GM21619 (cell line): Measurements from ENCODE around the gene THEMIS2.

Experiments
- ATAC-seq: cut with Tn5 transposase; IDR thresholded peaks from one replicate; pipeline ENCODE4 v1.9.1; 2021; ENCODE audit not compliant: unreplicated experiment

Gene THEMIS2

GRCh38 chr1:27885114-27885528 is 12.8 kb downstream of the THEMIS2 start:
- no peak for ATAC-seq

GRCh38 chr1:27885621-27886352 is 13.4 kb downstream of the THEMIS2 start:
- ATAC-seq = no peak

- no peak for ATAC-seq
Measured at GRCh38 chr1:27886353-27886679, 14.0 kb downstream of the THEMIS2 start.

- no peak for ATAC-seq
Measured at GRCh38 chr1:27886744-27887143, 14.4 kb downstream of the THEMIS2 start.

GRCh38 chr1:27887215-27888021 is 15.1 kb downstream of the THEMIS2 start:
- ATAC-seq = no peak

GRCh38 chr1:27889506-27889905 is 17.2 kb downstream of the THEMIS2 start:
- ATAC-seq = no peak

GRCh38 chr1:27891196-27891889 is 19.0 kb downstream of the THEMIS2 start:
- ATAC-seq = peak; percentile 44

GRCh38 chr1:27894521-27894920 is 22.2 kb downstream of the THEMIS2 start:
- no peak for ATAC-seq

GRCh38 chr1:27906759-27907158 is 34.4 kb downstream of the THEMIS2 start:
- ATAC-seq = no peak

- ATAC-seq = no peak
Measured at GRCh38 chr1:27912429-27912828, 40.1 kb downstream of the THEMIS2 start.

- ATAC-seq = no peak
Measured at GRCh38 chr1:27915082-27915575, 42.8 kb downstream of the THEMIS2 start.

GRCh38 chr1:27922272-27922671 is 49.9 kb downstream of the THEMIS2 start:
- no peak for ATAC-seq

- no peak for ATAC-seq
Measured at GRCh38 chr1:27928216-27928954, 56.0 kb downstream of the THEMIS2 start.

GRCh38 chr1:27931184-27931583 is 58.8 kb downstream of the THEMIS2 start:
- no peak for ATAC-seq

- no peak for ATAC-seq
Measured at GRCh38 chr1:27931759-27932158, 59.4 kb downstream of the THEMIS2 start.

GRCh38 chr1:27934818-27935549 is 62.6 kb downstream of the THEMIS2 start, which contains the start of gene SMPDL3B:
Gene SMPDL3B (plus strand): TSS chr1:27935000. CDS start chr1:27935184, 184 bp downstream.
- ATAC-seq = no peak

GRCh38 chr1:27935721-27936120 is 63.4 kb downstream of the THEMIS2 start:
- no peak for ATAC-seq
